H1 (cell line): Measurements from ENCODE around the gene SIGLEC7. TPM values are rescaled to one million over a fixed set of nuclear protein-coding genes. Genes with fewer than 3 reads are reported as not detected.

Source experiments
- CTCF ChIA-PET: fragments of 300-600 bp; sonication (Branson Sonifier 250); formaldehyde crosslinking; loops from one replicate; lab custom pipeline; 2021; ENCODE audit not compliant: partially characterized antibody; lab: Charles Lee
- POLR2A ChIA-PET: fragments of 300-600 bp; sonication (Branson Sonifier 250); formaldehyde crosslinking; loops from one replicate; lab custom pipeline; 2021; ENCODE audit warnings: inconsistent platforms; ENCODE audit not compliant: partially characterized antibody; lab: Charles Lee
- DNase-seq, 2 experiments: peaks; one replicate each; pipeline versions ENCODE4 v3.0.0 to v3.0.0-alpha.2; 2010 to 2022; ENCODE audit warnings: low spot score in 2 of 2, low read depth in 1 of 2, mixed read lengths in 1 of 2
- FAIRE-seq: peaks from 2 replicates; lab custom pipeline; 2011; peaks lifted over from hg19 to GRCh38; lab: Jason Lieb, UNC
- H2AFZ ChIP-seq: 2 replicates; pipeline ENCODE4 v1.8.1; 2012; ENCODE audit warnings: low read length, inconsistent platforms
- H2AK5ac ChIP-seq: 2 replicates; pipeline ENCODE4 v1.6.1; 2013; ENCODE audit warnings: low read depth, low read length
- H2BK120ac ChIP-seq: replicated peaks from 2 replicates; pipeline ENCODE3; 2013; ENCODE audit warnings: low read depth, low read length, inconsistent platforms
- H2BK12ac ChIP-seq: 2 replicates; pipeline ENCODE4 v1.6.1; 2013; ENCODE audit warnings: low read depth, low read length
- H2BK15ac ChIP-seq: 2 replicates; pipeline ENCODE4 v1.6.1; 2013; ENCODE audit warnings: low read length
- H2BK20ac ChIP-seq: 2 replicates; pipeline ENCODE4 v1.6.1; 2013; ENCODE audit warnings: low read length
- H2BK5ac ChIP-seq: 2 replicates; pipeline ENCODE4 v1.6.1; 2013; ENCODE audit warnings: low read depth, low read length
- H3K14ac ChIP-seq: 2 replicates; pipeline ENCODE4 v1.6.1; 2013; ENCODE audit warnings: inconsistent platforms; ENCODE audit not compliant: insufficient read length
- H3K18ac ChIP-seq: 2 replicates; pipeline ENCODE4 v1.6.1; 2013; ENCODE audit warnings: low read length; ENCODE audit errors: extremely low read depth
- H3K23ac ChIP-seq: 2 replicates; pipeline ENCODE4 v1.6.1; 2013; ENCODE audit warnings: inconsistent platforms; ENCODE audit not compliant: insufficient read length
- H3K23me2 ChIP-seq: 2 replicates; pipeline ENCODE4 v1.6.1; 2013; ENCODE audit warnings: low read depth, low read length
- H3K27ac ChIP-seq: 2 replicates; pipeline ENCODE4 v1.6.1; 2011; ENCODE audit warnings: low read depth, low read length, inconsistent platforms
- H3K27me3 ChIP-seq, 4 experiments: replicated peaks in 1 of 4; 1 replicate in 1 of 4; 2 replicates in 3 of 4; pipeline versions ENCODE4 v1.6.1 to v1.8.1; 2011 to 2013; ENCODE audit warnings: low read length in 3 of 4, mild to moderate bottlenecking in 3 of 4, inconsistent platforms in 2 of 4, mixed read lengths in 2 of 4, moderate library complexity in 1 of 4; ENCODE audit not compliant: control insufficient read depth in 3 of 4, insufficient read depth in 3 of 4; ENCODE audit errors: extremely low read depth in 1 of 4
- H3K36me3 ChIP-seq, 4 experiments: 2 replicates each; pipeline versions ENCODE4 v1.6.1 to v1.8.1; 2011 to 2013; ENCODE audit warnings: mild to moderate bottlenecking in 4 of 4, low read length in 3 of 4, moderate library complexity in 2 of 4, control low read depth in 1 of 4, inconsistent platforms in 1 of 4; ENCODE audit not compliant: insufficient read depth in 4 of 4, control insufficient read depth in 2 of 4
- H3K4ac ChIP-seq: replicated peaks from 2 replicates; pipeline ENCODE3; 2013; ENCODE audit warnings: low read length, low read depth, mixed read lengths, inconsistent platforms; ENCODE audit not compliant: insufficient read length
- H3K4me1 ChIP-seq, 4 experiments: replicated peaks in 1 of 4; 1 replicate in 1 of 4; 2 replicates in 3 of 4; pipeline versions ENCODE4 v1.6.1 to v1.8.1; 2011 to 2013; ENCODE audit warnings: low read length in 3 of 4, inconsistent platforms in 2 of 4, mixed read lengths in 1 of 4; ENCODE audit not compliant: insufficient read depth in 4 of 4, control insufficient read depth in 3 of 4
- H3K4me2 ChIP-seq, 2 experiments: 2 replicates each; pipeline versions ENCODE4 v1.6.1 to v1.8.1; 2011 to 2013; ENCODE audit warnings: low read depth in 2 of 2, low read length in 2 of 2, control low read depth in 1 of 2, inconsistent platforms in 1 of 2, mild to moderate bottlenecking in 1 of 2; ENCODE audit not compliant: insufficient read depth in 1 of 2
- H3K4me3 ChIP-seq, 4 experiments: fragments of 200-600, 300-600 bp in 1 of 4; sonication (generic), shearing (Covaris generic), sonication (Bioruptor Twin) in 1 of 4; 2 replicates each; pipeline versions ENCODE4 v1.5.1 to v1.8.1; 2011 to 2016; ENCODE audit warnings: low read length in 4 of 4, low read depth in 3 of 4, control low read depth in 2 of 4, inconsistent platforms in 2 of 4, mild to moderate bottlenecking in 2 of 4, mixed read lengths in 1 of 4, moderate library complexity in 1 of 4; ENCODE audit not compliant: insufficient read depth in 2 of 4; ENCODE audit errors: extremely low read depth in 1 of 4
- H3K56ac ChIP-seq: replicated peaks from 2 replicates; pipeline ENCODE3; 2013; ENCODE audit warnings: low read depth, mild to moderate bottlenecking, mixed read lengths, low read length, inconsistent platforms; ENCODE audit not compliant: insufficient read length
- H3K79me1 ChIP-seq: 2 replicates; pipeline ENCODE4 v1.6.1; 2013; ENCODE audit warnings: low read depth, low read length, control low read depth
- H3K79me2 ChIP-seq, 2 experiments: 2 replicates each; pipeline versions ENCODE4 v1.6.1 to v1.8.1; 2012 to 2013; ENCODE audit warnings: low read length in 2 of 2, mild to moderate bottlenecking in 2 of 2, inconsistent platforms in 1 of 2; ENCODE audit not compliant: insufficient read depth in 2 of 2, control insufficient read depth in 1 of 2
- H3K9ac ChIP-seq, 4 experiments: replicated peaks in 1 of 4; 1 replicate in 1 of 4; 2 replicates in 3 of 4; pipeline versions ENCODE4 v1.6.1 to v1.8.1; 2011 to 2013; ENCODE audit warnings: low read depth in 3 of 4, low read length in 3 of 4, control low read depth in 2 of 4, mild to moderate bottlenecking in 2 of 4, moderate library complexity in 2 of 4, inconsistent platforms in 1 of 4; ENCODE audit errors: extremely low read depth in 1 of 4
- H3K9me3 ChIP-seq, 2 experiments: 2 replicates each; pipeline versions ENCODE4 v1.6.1 to v1.8.1; 2012 to 2013; ENCODE audit warnings: mild to moderate bottlenecking in 2 of 2, moderate library complexity in 2 of 2, control low read depth in 1 of 2, inconsistent platforms in 1 of 2, low read depth in 1 of 2, low read length in 1 of 2, mixed read lengths in 1 of 2; ENCODE audit not compliant: insufficient read depth in 2 of 2
- H4K20me1 ChIP-seq, 2 experiments: replicated peaks in 1 of 2; 2 replicates each; pipeline versions ENCODE3 to v1.8.1; 2011 to 2013; ENCODE audit warnings: inconsistent platforms in 2 of 2, low read length in 2 of 2, mild to moderate bottlenecking in 1 of 2; ENCODE audit not compliant: insufficient read depth in 2 of 2, control insufficient read depth in 1 of 2
- H4K5ac ChIP-seq: 2 replicates; pipeline ENCODE4 v1.6.1; 2013; ENCODE audit warnings: low read length, low read depth, mixed read lengths, inconsistent platforms; ENCODE audit not compliant: insufficient read length
- H4K8ac ChIP-seq: 2 replicates; pipeline ENCODE4 v1.8.0; 2013; ENCODE audit warnings: mild to moderate bottlenecking, moderate library complexity, low read length, inconsistent platforms; ENCODE audit not compliant: insufficient read depth; ENCODE audit errors: extremely low read depth
- H4K91ac ChIP-seq: replicated peaks from 2 replicates; pipeline ENCODE3; 2013; ENCODE audit warnings: low read length, mixed read lengths, inconsistent platforms; ENCODE audit not compliant: insufficient read length
- ATF3 ChIP-seq: IDR thresholded peaks from 2 replicates; pipeline ENCODE4 v1.6.1; 2011; ENCODE audit warnings: low read depth, mild to moderate bottlenecking, low read length; ENCODE audit not compliant: insufficient read depth
- CHD2 ChIP-seq: IDR thresholded peaks from 2 replicates; pipeline ENCODE4 v1.6.1; 2012; ENCODE audit warnings: low read length, improper control_type of control experiment
- CTCF ChIP-seq, 3 experiments: IDR thresholded peaks; 1 replicate in 2 of 3; 2 replicates in 1 of 3; pipeline versions ENCODE4 v1.5.1 to v1.6.1; 2011; ENCODE audit warnings: low read length in 3 of 3, mild to moderate bottlenecking in 3 of 3, inconsistent platforms in 2 of 3, low read depth in 1 of 3, moderate library complexity in 1 of 3; ENCODE audit not compliant: insufficient read depth in 1 of 3; ENCODE audit errors: control extremely low read depth in 1 of 3
- HDAC6 ChIP-seq: IDR thresholded peaks from one replicate; pipeline ENCODE4 v1.7.1; 2012; ENCODE audit warnings: low read depth, mild to moderate bottlenecking, inconsistent platforms, low read length, moderate library complexity
- KDM4A ChIP-seq: IDR thresholded peaks from one replicate; pipeline ENCODE4 v1.7.1; 2012; ENCODE audit warnings: low read depth, mild to moderate bottlenecking, moderate library complexity, low read length, inconsistent platforms; ENCODE audit not compliant: severe bottlenecking
- NANOG ChIP-seq: IDR thresholded peaks from 2 replicates; pipeline ENCODE4 v1.6.1; 2011; ENCODE audit warnings: low read length, low read depth, mild to moderate bottlenecking, inconsistent platforms; ENCODE audit not compliant: insufficient read depth, poor library complexity, severe bottlenecking
- RAD21 ChIP-seq, 2 experiments: IDR thresholded peaks in 1 of 2; conservative IDR thresholded peaks in 1 of 2; 2 replicates each; pipeline ENCODE4 v1.6.1; 2011; ENCODE audit warnings: low read depth in 2 of 2, low read length in 2 of 2, improper control_type of control experiment in 1 of 2, inconsistent platforms in 1 of 2, mild to moderate bottlenecking in 1 of 2, moderate library complexity in 1 of 2
- SIRT6 ChIP-seq: IDR thresholded peaks from one replicate; pipeline ENCODE4 v1.7.1; 2012; ENCODE audit warnings: low read length, inconsistent platforms
- TAF7 ChIP-seq: optimal IDR thresholded peaks from 2 replicates; pipeline ENCODE3; 2011; ENCODE audit warnings: low read depth, mild to moderate bottlenecking, inconsistent platforms, low read length, moderate library complexity, borderline replicate concordance
- TBP ChIP-seq: IDR thresholded peaks from 2 replicates; pipeline ENCODE4 v1.6.1; 2011; ENCODE audit warnings: low read depth, low read length, improper control_type of control experiment
- WGBS, 2 experiments: shearing (Covaris generic) in 1 of 2; methylation state at CpG; one replicate each; pipeline versions ENCODE4 v1.1.6 to v1.1.7; 2013 to 2015; ENCODE audit warnings: low lambda C conversion rate in 2 of 2, mixed read lengths in 2 of 2, inconsistent platforms in 1 of 2, low coverage in 1 of 2, missing lambda C conversion rate in 1 of 2; ENCODE audit not compliant: insufficient replicate concordance in 2 of 2, insufficient coverage in 1 of 2, insufficient read length in 1 of 2; ENCODE audit errors: extremely low coverage in 1 of 2, missing lambda C conversion rate in 1 of 2; 5-methylcytosine and 5-hydroxymethylcytosine counted together
- polyA plus RNA-seq, 7 experiments: library from polyadenylated mRNA; depleted of rRNA in 3 of 7; stranded (reverse) in 5 of 7; unstranded in 2 of 7; fragments of >200 nt in 5 of 7; fragments of 200-250 nt in 2 of 7; gene quantifications; 1 replicate in 5 of 7; 2 replicates in 1 of 7; 4 replicates in 1 of 7; pipeline versions ENCODE4 v1.2.1 to v1.2.3, GENCODE V29; 2011 to 2013; ENCODE audit warnings: missing spikeins in 2 of 7, mixed read lengths in 2 of 7
- total RNA-seq: library from RNA; stranded (reverse); fragmentation: NEBNext Ultra II Directional; extraction: Animal tissue kit (Norgen Biotek cat#: 25700); gene quantifications from 2 replicates; pipeline ENCODE4 v1.2.1, GENCODE V29; 2021

Gene SIGLEC7
- total and polyA plus RNA-seq, 2 of the 8 experiments (the other 6 are each of a cell fraction or from before 2014, with no cell fraction given), result not detected

- H3K79me1 ChIP-seq, result no peaks in the 10 kb centered on the region
- H3K4ac ChIP-seq, result no peak overlapping the region
- H4K8ac ChIP-seq, result no peak overlapping the region
- H2BK15ac ChIP-seq, result no peak overlapping the region; the same call in 1 of the 2 replicates
- no peak overlapping the region for H2BK5ac ChIP-seq
- H3K27ac ChIP-seq, result no peak overlapping the region
- H3K4me3 ChIP-seq, result no peak overlapping the region
- no peak overlapping the region for H2BK12ac ChIP-seq
- H2AK5ac ChIP-seq, result no peak overlapping the region
- H3K9ac ChIP-seq, result no peak overlapping the region
- no peaks in the 10 kb centered on the region for H4K20me1 ChIP-seq
- H2AFZ ChIP-seq, result no peak overlapping the region; the same call in 1 of the 2 replicates
- H3K27me3 ChIP-seq, result peaks cover 0 to 13% (median 5%) of the 10 kb centered on the region in 4 experiments; a peak in 5 of 7 replicates
- FAIRE-seq (no peak), DNase-seq (no peak)
- no peak overlapping the region for H4K91ac ChIP-seq
- no peak overlapping the region; the same call in 1 of the 2 replicates for H3K18ac ChIP-seq
- H4K5ac ChIP-seq, result no peak overlapping the region
- H2BK120ac ChIP-seq, result no peak overlapping the region
- H3K4me1 ChIP-seq, result peaks cover 0 to 3% (median 0%) of the 10 kb centered on the region in 4 experiments; a peak in 3 of 7 replicates
- no peaks in the 10 kb centered on the region for H3K79me2 ChIP-seq
- H2BK20ac ChIP-seq, result no peak overlapping the region
- no peaks in the 10 kb centered on the region for H3K23me2 ChIP-seq
- H3K23ac ChIP-seq, result no peak overlapping the region
- H3K9me3 ChIP-seq, result peaks cover 0 to 6% of the 10 kb centered on the region in 2 experiments; a peak in 1 of 4 replicates
- H3K14ac ChIP-seq, result no peak overlapping the region
- H3K4me2 ChIP-seq, result no peak overlapping the region
- WGBS, 2 experiments, result 94% methylated on average over 8 of the region's 13 CpGs; no CpG with 5 or more reads in 1 of the 2 experiments
- ChIA-PET POLR2A (interaction anchor here (1.8 kb wide), 1 partner anchor 208 kb away, joined by 5 read pairs; no protein-coding TSS in a partner anchor), CTCF (interaction anchor here (1.1 to 2.8 kb wide), 4 partner anchors 25 to 73 kb away, joined by 3 to 14 read pairs (median 4); no protein-coding TSS in a partner anchor)
- H3K56ac ChIP-seq, result no peak overlapping the region
- peaks cover 0 to 2% (median 0%) of the 10 kb centered on the region in 4 experiments; a peak in 1 of 8 replicates for H3K36me3 ChIP-seq
- TF ChIP-seq RAD21 (IDR thresholded peaks at IDR 0.05 in 1 of 2, conservative IDR thresholded peaks at IDR 0.05 in 1 of 2; ENCODE audit: low read depth in 2 of 2, low read length in 2 of 2) (no peak), NANOG (no peak), KDM4A (no peak), TBP (no peak), CHD2 (no peak), TAF7 (no peak), CTCF (IDR thresholded peaks at IDR 0.05; ENCODE audit: control extremely low read depth in 1 of 3, insufficient read depth in 1 of 3, low read depth in 1 of 3, low read length in 3 of 3) (no peak), SIRT6 (no peak), HDAC6 (no peak), ATF3 (no peak)
Measured at GRCh38 chr19:51186323-51186722, 44.2 kb downstream of the SIGLEC7 start.
